GM19468 (cell line): Measurements from ENCODE around the gene PRX.
"Not testable (repeated sequence)": the region's sequence is repeated elsewhere in the genome, so short reads cannot be mapped to it uniquely, and the experiment has no call there.

ENCODE experiments used
- ATAC-seq: cut with Tn5 transposase; IDR thresholded peaks from one replicate; pipeline ENCODE4 v1.9.1; 2021; ENCODE audit warnings: mild to moderate bottlenecking, moderate library complexity, moderate number of reproducible peaks; ENCODE audit not compliant: unreplicated experiment; ENCODE audit errors: extremely low read depth

Gene PRX

GRCh38 chr19:40370997-40371801, 42.0 kb downstream of the PRX start:
- ATAC-seq, result no peak

GRCh38 chr19:40370253-40370652, 42.9 kb downstream of the PRX start:
- not testable (repeated sequence) for ATAC-seq

GRCh38 chr19:40369797-40370196, 43.4 kb downstream of the PRX start:
- ATAC-seq, result no peak

- ATAC-seq, result no peak
Measured at GRCh38 chr19:40367577-40368434, 45.4 kb downstream of the PRX start.

GRCh38 chr19:40366697-40367561, 46.2 kb downstream of the PRX start:
- no peak for ATAC-seq

GRCh38 chr19:40365613-40366401, 47.4 kb downstream of the PRX start:
- ATAC-seq, result no peak

GRCh38 chr19:40365010-40365409, 48.2 kb downstream of the PRX start:
- ATAC-seq, result no peak

- no peak for ATAC-seq
Measured at GRCh38 chr19:40363069-40363468, 50.1 kb downstream of the PRX start.

GRCh38 chr19:40362160-40362559, 51.0 kb downstream of the PRX start:
- no peak for ATAC-seq

- no peak for ATAC-seq
Measured at GRCh38 chr19:40360708-40361241, 52.4 kb downstream of the PRX start.

- ATAC-seq, result no peak
Measured at GRCh38 chr19:40360020-40360707, 53.0 kb downstream of the PRX start.

GRCh38 chr19:40358773-40359172, 54.4 kb downstream of the PRX start:
- no peak for ATAC-seq

GRCh38 chr19:40357640-40358039, 55.5 kb downstream of the PRX start:
- ATAC-seq, result no peak

- ATAC-seq, result no peak
Measured at GRCh38 chr19:40356681-40357595, 56.2 kb downstream of the PRX start.

GRCh38 chr19:40355975-40356680, 57.0 kb downstream of the PRX start:
- no peak for ATAC-seq

- ATAC-seq, result no peak
Measured at GRCh38 chr19:40348961-40349507, 64.1 kb downstream of the PRX start.
